Measurements from ENCODE around the gene MAP7D1.

MAP7D1 gene

DNA sequence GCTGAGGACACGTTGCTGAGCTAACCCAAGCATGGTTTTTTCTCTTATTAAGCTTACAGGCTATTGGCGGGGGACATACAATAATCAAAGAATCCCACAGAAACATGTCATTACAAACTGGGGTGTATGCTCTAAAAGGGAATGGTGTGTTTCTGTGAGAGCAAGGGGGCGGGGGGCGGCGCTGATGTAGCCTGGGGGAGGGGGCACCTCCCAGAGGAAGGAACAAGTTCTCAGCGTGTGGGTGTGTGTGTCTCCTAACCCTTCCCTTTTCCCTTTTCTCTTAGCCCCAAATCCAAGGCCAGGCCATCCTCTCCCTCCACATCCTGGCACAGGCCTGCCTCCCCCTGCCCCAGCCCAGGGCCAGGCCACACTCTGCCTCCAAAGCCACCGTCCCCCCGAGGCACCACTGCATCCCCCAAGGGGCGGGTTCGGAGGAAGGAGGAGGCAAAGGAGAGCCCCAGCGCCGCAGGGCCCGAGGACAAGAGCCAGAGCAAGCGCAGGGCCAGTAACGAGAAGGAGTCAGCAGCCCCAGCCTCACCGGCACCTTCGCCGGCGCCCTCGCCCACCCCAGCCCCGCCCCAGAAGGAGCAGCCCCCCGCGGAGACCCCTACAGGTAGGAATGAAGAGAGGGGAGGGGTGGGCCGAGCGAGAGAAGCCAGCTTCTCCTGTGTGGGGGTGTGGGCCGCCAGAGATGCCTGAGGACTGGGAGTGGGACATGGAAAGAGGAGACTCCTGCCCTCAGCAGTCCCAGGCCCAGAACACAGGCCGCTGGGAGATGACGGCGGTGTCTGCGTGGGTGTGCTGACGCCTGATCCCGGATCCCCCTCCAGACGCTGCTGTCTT is 21.9 kb downstream of the MAP7D1 start:
- TF ChIP-seq, protein P1, sequence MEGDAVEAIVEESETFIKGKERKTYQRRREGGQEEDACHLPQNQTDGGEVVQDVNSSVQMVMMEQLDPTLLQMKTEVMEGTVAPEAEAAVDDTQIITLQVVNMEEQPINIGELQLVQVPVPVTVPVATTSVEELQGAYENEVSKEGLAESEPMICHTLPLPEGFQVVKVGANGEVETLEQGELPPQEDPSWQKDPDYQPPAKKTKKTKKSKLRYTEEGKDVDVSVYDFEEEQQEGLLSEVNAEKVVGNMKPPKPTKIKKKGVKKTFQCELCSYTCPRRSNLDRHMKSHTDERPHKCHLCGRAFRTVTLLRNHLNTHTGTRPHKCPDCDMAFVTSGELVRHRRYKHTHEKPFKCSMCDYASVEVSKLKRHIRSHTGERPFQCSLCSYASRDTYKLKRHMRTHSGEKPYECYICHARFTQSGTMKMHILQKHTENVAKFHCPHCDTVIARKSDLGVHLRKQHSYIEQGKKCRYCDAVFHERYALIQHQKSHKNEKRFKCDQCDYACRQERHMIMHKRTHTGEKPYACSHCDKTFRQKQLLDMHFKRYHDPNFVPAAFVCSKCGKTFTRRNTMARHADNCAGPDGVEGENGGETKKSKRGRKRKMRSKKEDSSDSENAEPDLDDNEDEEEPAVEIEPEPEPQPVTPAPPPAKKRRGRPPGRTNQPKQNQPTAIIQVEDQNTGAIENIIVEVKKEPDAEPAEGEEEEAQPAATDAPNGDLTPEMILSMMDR (IDR thresholded peaks at IDR 0.05; ENCODE audit: low read depth, low read length), result no peak
- no peak for TF ChIP-seq EZH2phosphoT487 (IDR thresholded peaks at IDR 0.05; ENCODE audit: low read depth)
- Histone ChIP-seq H3K79me2 (ENCODE audit: low read length) (no peaks in the 10 kb centered on the region), H3K4me3 (ENCODE audit: low read length) (no peak overlapping the region), H3K36me3 (replicated peaks; ENCODE audit: low read depth, low read length) (peaks cover 20% of the 10 kb centered on the region), H2AFZ (ENCODE audit: low read depth, low read length) (no peak overlapping the region), H3K9ac (ENCODE audit: low read length) (no peak overlapping the region), H4K20me1 (ENCODE audit: insufficient read depth, low read length) (no peaks in the 10 kb centered on the region; the same call in 1 of the 2 replicates), H3K4me1 (ENCODE audit: low read length) (no peaks in the 10 kb centered on the region), H3K27me3 (ENCODE audit: low read depth, low read length) (no peaks in the 10 kb centered on the region), H3K9me3 (ENCODE audit: insufficient read depth, low read length) (no peaks in the 10 kb centered on the region), H3K4me2 (ENCODE audit: low read length) (no peak overlapping the region), H3K27ac (ENCODE audit: low read length) (no peak overlapping the region)

DNA sequence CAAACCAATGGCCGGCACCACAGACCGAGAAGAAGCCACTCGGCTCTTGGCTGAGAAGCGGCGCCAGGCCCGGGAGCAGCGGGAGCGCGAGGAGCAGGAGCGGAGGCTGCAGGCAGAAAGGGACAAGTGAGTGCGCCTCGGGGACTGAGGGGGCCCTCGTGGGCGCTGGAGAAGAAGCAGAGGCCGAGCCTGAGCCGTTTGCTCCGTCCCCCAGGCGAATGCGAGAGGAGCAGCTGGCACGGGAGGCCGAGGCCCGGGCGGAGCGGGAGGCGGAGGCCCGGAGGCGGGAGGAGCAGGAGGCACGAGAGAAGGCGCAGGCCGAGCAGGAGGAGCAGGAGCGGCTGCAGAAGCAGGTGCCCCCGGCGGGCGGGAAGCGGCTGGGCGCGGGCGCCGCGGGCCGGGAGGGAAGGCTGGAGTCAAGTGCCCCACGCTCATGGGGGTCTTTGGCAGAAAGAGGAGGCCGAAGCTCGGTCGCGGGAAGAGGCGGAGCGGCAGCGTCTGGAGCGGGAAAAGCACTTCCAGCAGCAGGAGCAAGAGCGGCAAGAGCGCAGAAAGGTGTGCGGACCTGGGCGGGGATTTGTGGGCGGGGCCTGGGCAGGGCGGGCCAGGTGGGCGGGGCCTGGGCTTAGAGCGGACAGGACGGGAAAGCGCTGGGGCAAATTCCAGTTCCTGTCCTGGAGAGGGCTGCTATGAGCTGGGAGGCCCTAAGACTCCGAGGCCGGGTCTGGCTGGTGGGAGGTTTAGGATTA is 22.7 kb downstream of the MAP7D1 start:
- no peak for TF ChIP-seq EZH2phosphoT487 (IDR thresholded peaks at IDR 0.05; ENCODE audit: low read depth)
- TF ChIP-seq, protein P1 (IDR thresholded peaks at IDR 0.05; ENCODE audit: low read depth, low read length), result no peak
- Histone ChIP-seq H3K36me3 (replicated peaks; ENCODE audit: low read depth, low read length) (peaks cover 18% of the 10 kb centered on the region), H3K79me2 (ENCODE audit: low read length) (no peaks in the 10 kb centered on the region)

DNA sequence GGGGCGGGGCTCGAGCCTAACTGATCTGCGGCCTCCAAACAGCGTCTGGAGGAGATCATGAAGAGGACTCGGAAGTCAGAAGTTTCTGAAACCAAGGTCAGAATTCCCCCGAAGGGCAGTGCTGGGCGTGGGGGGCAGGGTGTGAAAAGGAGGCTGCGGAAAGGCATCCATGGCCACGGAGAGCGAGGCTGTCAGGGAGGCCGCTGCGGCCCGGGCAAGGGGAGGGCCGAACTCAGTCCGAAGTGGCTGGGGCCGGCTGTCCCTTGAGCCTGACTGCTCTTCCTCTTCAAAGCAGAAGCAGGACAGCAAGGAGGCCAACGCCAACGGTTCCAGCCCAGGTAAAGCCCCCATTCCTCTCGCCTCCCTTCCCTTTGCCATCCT is 23.2 kb downstream of the MAP7D1 start:
- Histone ChIP-seq H3K27me3 (ENCODE audit: low read depth, low read length) (no peaks in the 10 kb centered on the region), H3K4me2 (ENCODE audit: low read length) (no peak overlapping the region), H2AFZ (ENCODE audit: low read depth, low read length) (no peak overlapping the region), H3K79me2 (ENCODE audit: low read length) (no peaks in the 10 kb centered on the region), H3K36me3 (replicated peaks; ENCODE audit: low read depth, low read length) (peaks cover 12% of the 10 kb centered on the region), H3K27ac (ENCODE audit: low read length) (no peak overlapping the region), H3K4me1 (ENCODE audit: low read length) (no peaks in the 10 kb centered on the region), H3K9ac (ENCODE audit: low read length) (no peak overlapping the region), H4K20me1 (ENCODE audit: insufficient read depth, low read length) (no peaks in the 10 kb centered on the region; the same call in 1 of the 2 replicates), H3K9me3 (ENCODE audit: insufficient read depth, low read length) (no peaks in the 10 kb centered on the region), H3K4me3 (ENCODE audit: low read length) (no peak overlapping the region)
- TF ChIP-seq, protein P1 (IDR thresholded peaks at IDR 0.05; ENCODE audit: low read depth, low read length), result no peak
- TF ChIP-seq EZH2phosphoT487 (IDR thresholded peaks at IDR 0.05; ENCODE audit: low read depth), result no peak

More for the DNA sequence above, 22.7 kb downstream of the MAP7D1 start:
- Histone ChIP-seq H3K4me3 (ENCODE audit: low read length) (no peak overlapping the region), H4K20me1 (ENCODE audit: insufficient read depth, low read length) (no peaks in the 10 kb centered on the region; the same call in 1 of the 2 replicates), H3K4me2 (ENCODE audit: low read length) (no peak overlapping the region), H2AFZ (ENCODE audit: low read depth, low read length) (no peak overlapping the region), H3K27me3 (ENCODE audit: low read depth, low read length) (no peaks in the 10 kb centered on the region), H3K9ac (ENCODE audit: low read length) (no peak overlapping the region), H3K4me1 (ENCODE audit: low read length) (no peaks in the 10 kb centered on the region), H3K9me3 (ENCODE audit: insufficient read depth, low read length) (no peaks in the 10 kb centered on the region), H3K27ac (ENCODE audit: low read length) (no peak overlapping the region)

DNA sequence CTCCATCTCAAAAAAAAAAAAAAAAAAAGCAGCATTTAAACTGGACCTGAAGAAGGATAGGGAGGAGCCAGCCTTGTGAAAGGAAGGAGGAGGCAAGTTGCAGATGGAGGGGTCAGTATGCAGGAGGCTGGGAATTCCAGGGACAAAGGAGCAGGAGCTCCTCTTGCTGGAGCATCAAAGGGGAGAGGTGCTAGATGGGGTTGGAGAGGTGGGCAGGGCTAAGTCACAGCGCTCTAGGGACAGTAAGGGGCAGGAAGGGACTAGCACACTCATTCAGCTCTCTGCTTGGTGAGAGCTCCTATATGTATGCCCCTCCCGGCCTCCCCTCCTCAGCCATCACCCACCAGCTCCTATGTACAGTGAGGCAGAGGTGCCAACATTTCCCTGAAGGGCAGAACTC is 26.8 kb downstream of the MAP7D1 start:
- Histone ChIP-seq H4K20me1 (ENCODE audit: insufficient read depth, low read length) (no peaks in the 10 kb centered on the region), H2AFZ (ENCODE audit: low read depth, low read length) (no peak overlapping the region), H3K4me3 (ENCODE audit: low read length) (no peak overlapping the region), H3K4me1 (ENCODE audit: low read length) (peaks cover 2% of the 10 kb centered on the region; the same call in 1 of the 2 replicates), H3K27me3 (ENCODE audit: low read depth, low read length) (no peaks in the 10 kb centered on the region), H3K9me3 (ENCODE audit: insufficient read depth, low read length) (no peaks in the 10 kb centered on the region), H3K36me3 (replicated peaks; ENCODE audit: low read depth, low read length) (peaks cover 7% of the 10 kb centered on the region), H3K4me2 (ENCODE audit: low read length) (no peak overlapping the region), H3K27ac (ENCODE audit: low read length) (no peak overlapping the region), H3K79me2 (ENCODE audit: low read length) (no peaks in the 10 kb centered on the region), H3K9ac (ENCODE audit: low read length) (no peak overlapping the region)
- TF ChIP-seq, protein P1 (IDR thresholded peaks at IDR 0.05; ENCODE audit: low read depth, low read length), result no peak
- no peak for TF ChIP-seq EZH2phosphoT487 (IDR thresholded peaks at IDR 0.05; ENCODE audit: low read depth)

Measured in OCI-LY3 (cell line).